Inflammatory macrophage treated with lipopolysaccharide for 4 hours (primary cell): ENCODE data around the gene UBE4A.

ENCODE experiments used
- DNase-seq: peaks from one replicate; pipeline ENCODE4 v3.0.0-alpha.2; 2020

UBE4A gene

GRCh38 chr11:118439646-118440045, 80.2 kb downstream of the UBE4A start:
- no peak for DNase-seq

GRCh38 chr11:118441770-118442275, 82.4 kb downstream of the UBE4A start:
- no peak for DNase-seq

GRCh38 chr11:118442301-118442700, 82.9 kb downstream of the UBE4A start:
- DNase-seq, result no peak

- no peak for DNase-seq
Observed at GRCh38 chr11:118442908-118443589, 83.6 kb downstream of the UBE4A start.

- no peak for DNase-seq
Observed at GRCh38 chr11:118443590-118444218, 84.3 kb downstream of the UBE4A start.

GRCh38 chr11:118447423-118447822, 88.0 kb downstream of the UBE4A start:
- no peak for DNase-seq

GRCh38 chr11:118448294-118448693, 88.9 kb downstream of the UBE4A start:
- DNase-seq, result peak; percentile 40
